Left ventricle myocardium inferior (tissue), 1 donor: Measurements from ENCODE around the gene MACROD1. TPM values are rescaled to one million over a fixed set of nuclear protein-coding genes. Genes with fewer than 3 reads are reported as not detected.
A peak's percentile ranks its signal among the peaks of the same experiment; 100 is the strongest.

Experiments
- DNase-seq: peaks from one replicate; pipeline ENCODE4 v3.0.0-alpha.2; 2020
- H3K27ac ChIP-seq: fragments of 200-600 bp; replicated peaks from 2 replicates; pipeline ENCODE4 v1.8.0; 2021
- H3K27me3 ChIP-seq: fragments of 200-600 bp; 2 replicates; pipeline ENCODE4 v1.8.0; 2021; ENCODE audit warnings: low read depth
- H3K36me3 ChIP-seq: fragments of 200-600 bp; 2 replicates; pipeline ENCODE4 v1.8.0; 2021
- H3K4me1 ChIP-seq: fragments of 200-600 bp; 2 replicates; pipeline ENCODE4 v1.8.0; 2021
- H3K4me3 ChIP-seq: fragments of 200-600 bp; 2 replicates; pipeline ENCODE4 v1.8.0; 2021; ENCODE audit warnings: mild to moderate bottlenecking, moderate library complexity
- H3K9me3 ChIP-seq: fragments of 200-600 bp; replicated peaks from 2 replicates; pipeline ENCODE4 v1.8.0; 2021
- intact Hi-C: fragments of 100-400 bp; cut with micrococcal nuclease; formaldehyde crosslinking; loops from one replicate; pipeline ENCODE4 v1.11.0; 2022
- total RNA-seq: library from RNA; stranded (reverse); fragmentation: NEBNext Ultra II Directional; extraction: Animal tissue kit (Norgen Biotek cat#: 25700); gene quantifications from one replicate; pipeline ENCODE4 v1.2.1, GENCODE V29; 2021
- TF ChIP-seq, protein P1 (sequence below): fragments of 200-600 bp; IDR thresholded peaks from 2 replicates; pipeline ENCODE4 v1.8.0; 2021; ENCODE audit warnings: antibody characterized with exemption, mild to moderate bottlenecking, borderline replicate concordance
- donor health status: DM: no; HTN: yes; CAD: no; lungs with severe emphysema.

The MACROD1 gene
- total RNA-seq, 1 donor from 2014 or later: 127 TPM

- intact Hi-C loops: no loop called here
- no peaks in the 10 kb centered on the region for H3K9me3 ChIP-seq
- no peak for DNase-seq
- no peak overlapping the region for H3K4me3 ChIP-seq
- H3K27me3 ChIP-seq: no peaks in the 10 kb centered on the region
- H3K4me1 ChIP-seq: peaks cover 19% of the 10 kb centered on the region
- no peaks in the 10 kb centered on the region for H3K36me3 ChIP-seq
- TF ChIP-seq, protein P1, sequence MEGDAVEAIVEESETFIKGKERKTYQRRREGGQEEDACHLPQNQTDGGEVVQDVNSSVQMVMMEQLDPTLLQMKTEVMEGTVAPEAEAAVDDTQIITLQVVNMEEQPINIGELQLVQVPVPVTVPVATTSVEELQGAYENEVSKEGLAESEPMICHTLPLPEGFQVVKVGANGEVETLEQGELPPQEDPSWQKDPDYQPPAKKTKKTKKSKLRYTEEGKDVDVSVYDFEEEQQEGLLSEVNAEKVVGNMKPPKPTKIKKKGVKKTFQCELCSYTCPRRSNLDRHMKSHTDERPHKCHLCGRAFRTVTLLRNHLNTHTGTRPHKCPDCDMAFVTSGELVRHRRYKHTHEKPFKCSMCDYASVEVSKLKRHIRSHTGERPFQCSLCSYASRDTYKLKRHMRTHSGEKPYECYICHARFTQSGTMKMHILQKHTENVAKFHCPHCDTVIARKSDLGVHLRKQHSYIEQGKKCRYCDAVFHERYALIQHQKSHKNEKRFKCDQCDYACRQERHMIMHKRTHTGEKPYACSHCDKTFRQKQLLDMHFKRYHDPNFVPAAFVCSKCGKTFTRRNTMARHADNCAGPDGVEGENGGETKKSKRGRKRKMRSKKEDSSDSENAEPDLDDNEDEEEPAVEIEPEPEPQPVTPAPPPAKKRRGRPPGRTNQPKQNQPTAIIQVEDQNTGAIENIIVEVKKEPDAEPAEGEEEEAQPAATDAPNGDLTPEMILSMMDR: no peak
- no peak overlapping the region for H3K27ac ChIP-seq
Observed at GRCh38 chr11:64010783-64011182, 155.1 kb downstream of the MACROD1 start.

GRCh38 chr11:64009710-64010109, 156.2 kb downstream of the MACROD1 start:
- TF ChIP-seq, protein P1: no peak
- intact Hi-C loops: no loop called here

DNA sequence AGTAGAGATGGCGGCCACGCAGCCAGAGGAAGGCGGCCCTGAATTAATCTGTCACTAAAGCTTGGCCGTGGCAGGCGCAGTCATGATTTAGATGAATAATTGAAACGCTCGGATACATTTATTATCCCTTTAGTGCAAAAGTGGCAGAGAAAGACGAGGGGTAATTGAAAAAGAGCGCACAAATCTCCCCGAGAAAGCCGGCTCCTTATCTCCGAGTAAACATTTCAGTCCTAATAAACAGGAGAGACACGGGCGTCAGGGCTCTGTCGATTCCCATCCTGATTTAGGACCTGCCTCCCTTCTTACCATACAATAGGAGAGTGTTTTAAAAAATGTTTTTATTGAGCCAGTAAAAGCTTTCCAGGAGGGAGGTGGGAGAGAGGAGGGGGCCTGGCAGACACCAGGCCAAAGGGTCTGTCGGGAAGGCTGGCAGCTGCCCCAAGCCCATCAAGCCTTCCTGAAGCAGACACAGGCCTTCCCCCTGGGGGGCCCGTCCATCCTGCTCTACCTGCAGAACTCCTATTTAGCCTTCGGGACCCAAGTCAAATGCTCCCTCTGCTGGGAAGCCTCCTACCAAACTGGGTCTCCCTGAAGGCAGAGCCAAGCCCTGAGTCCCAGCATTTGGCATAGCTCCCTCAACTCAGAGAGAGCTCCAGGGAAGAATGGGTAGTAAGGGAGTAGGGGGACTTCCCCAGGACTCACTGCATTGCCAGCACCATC, 156.8 kb downstream of the MACROD1 start:
- H3K4me1 ChIP-seq: peaks cover 19% of the 10 kb centered on the region
- H3K36me3 ChIP-seq: no peaks in the 10 kb centered on the region
- TF ChIP-seq, protein P1: no peak
- no peaks in the 10 kb centered on the region for H3K27me3 ChIP-seq
- DNase-seq: no peak
- no peaks in the 10 kb centered on the region for H3K9me3 ChIP-seq
- intact Hi-C loops: no loop called here
- H3K4me3 ChIP-seq: no peak overlapping the region
- H3K27ac ChIP-seq: no peak overlapping the region

More at GRCh38 chr11:64009710-64010109, 156.2 kb downstream of the MACROD1 start:
- Histone ChIP-seq H3K27me3 (no peaks in the 10 kb centered on the region), H3K27ac (no peak overlapping the region), H3K36me3 (no peaks in the 10 kb centered on the region), H3K9me3 (no peaks in the 10 kb centered on the region), H3K4me1 (peaks cover 19% of the 10 kb centered on the region), H3K4me3 (no peak overlapping the region)
- no peak for DNase-seq

DNA sequence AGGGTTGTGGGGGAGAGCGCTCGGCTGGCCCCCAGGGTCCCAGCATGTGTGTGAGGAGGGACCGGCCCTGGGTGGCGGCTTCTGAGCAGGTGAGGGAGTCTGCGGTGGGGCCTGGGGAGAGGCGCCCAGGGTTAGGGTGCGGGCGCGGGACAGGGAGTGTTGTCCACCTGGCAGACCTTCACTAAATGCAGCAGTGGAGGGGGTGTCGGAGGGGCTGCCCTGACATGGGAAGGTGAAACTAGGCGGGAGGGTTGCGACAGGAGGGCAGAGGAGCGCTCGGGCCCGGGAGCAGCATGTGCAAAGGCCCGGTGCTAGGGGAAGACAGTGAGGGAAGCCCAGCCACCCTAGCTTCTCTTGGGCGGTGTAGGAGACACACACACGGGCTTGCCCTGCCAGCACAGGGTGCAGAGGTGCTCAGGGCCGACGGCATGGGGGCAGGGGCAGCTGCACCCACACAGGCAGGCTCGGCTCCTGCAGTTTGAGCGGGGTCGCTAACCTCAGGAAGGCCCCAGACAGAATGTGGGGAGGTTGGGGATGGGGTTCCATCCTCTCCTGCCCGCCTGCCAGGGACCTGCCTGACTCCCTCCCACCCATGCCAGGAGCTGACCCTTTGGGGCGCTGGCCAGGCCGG, 157.5 kb downstream of the MACROD1 start:
- Histone ChIP-seq H3K27ac (peak overlapping the region; percentile 64), H3K27me3 (no peaks in the 10 kb centered on the region), H3K4me3 (peak overlapping the region; percentile 62), H3K4me1 (peaks cover 26% of the 10 kb centered on the region), H3K36me3 (no peaks in the 10 kb centered on the region), H3K9me3 (no peaks in the 10 kb centered on the region)
- TF ChIP-seq, protein P1: no peak
- intact Hi-C loops: no loop called here
- no peak for DNase-seq

- Histone ChIP-seq H3K9me3 (no peaks in the 10 kb centered on the region), H3K27ac (peak overlapping the region; percentile 64), H3K4me3 (peak overlapping the region; percentile 62), H3K36me3 (no peaks in the 10 kb centered on the region), H3K27me3 (no peaks in the 10 kb centered on the region), H3K4me1 (peaks cover 27% of the 10 kb centered on the region)
- peak; percentile 84 for DNase-seq
- TF ChIP-seq, protein P1: peak; percentile 53
- intact Hi-C loops: no loop called here
Observed at GRCh38 chr11:64007629-64008282, 158.2 kb downstream of the MACROD1 start.
